GM12891 (cell line): Measurements from ENCODE around the gene PCIF1.

Experiments used
- POLR2A ChIP-seq: IDR thresholded peaks from 2 replicates; pipeline ENCODE4 v1.6.1; 2011; ENCODE audit warnings: low read depth, low read length, control low read depth
- POLR2AphosphoS5 ChIP-seq: IDR thresholded peaks from 2 replicates; pipeline ENCODE4 v1.6.1; 2011; ENCODE audit warnings: low read depth, low read length, control low read depth
- POU2F2 ChIP-seq: IDR thresholded peaks from 2 replicates; pipeline ENCODE4 v1.6.1; 2011; ENCODE audit warnings: low read depth, mild to moderate bottlenecking, control low read depth, low read length, moderate library complexity

- TF ChIP-seq POLR2AphosphoS5: no peak
- TF ChIP-seq POU2F2: no peak
- no peak for TF ChIP-seq POLR2A
These were observed 46.8 kb downstream of the PCIF1 start for GRCh38 chr20:45981261-45981660.
